Measurements from ENCODE around the gene ZFP36. TPM values are rescaled to one million over a fixed set of nuclear protein-coding genes. Genes with fewer than 3 reads are reported as not detected.
A peak's percentile ranks its signal among the peaks of the same experiment; 100 is the strongest.

The ZFP36 gene
- polyA plus RNA-seq, 2 of the 4 experiments (the other 2 are of a cell fraction), result 22.1 to 29.1 TPM

DNA sequence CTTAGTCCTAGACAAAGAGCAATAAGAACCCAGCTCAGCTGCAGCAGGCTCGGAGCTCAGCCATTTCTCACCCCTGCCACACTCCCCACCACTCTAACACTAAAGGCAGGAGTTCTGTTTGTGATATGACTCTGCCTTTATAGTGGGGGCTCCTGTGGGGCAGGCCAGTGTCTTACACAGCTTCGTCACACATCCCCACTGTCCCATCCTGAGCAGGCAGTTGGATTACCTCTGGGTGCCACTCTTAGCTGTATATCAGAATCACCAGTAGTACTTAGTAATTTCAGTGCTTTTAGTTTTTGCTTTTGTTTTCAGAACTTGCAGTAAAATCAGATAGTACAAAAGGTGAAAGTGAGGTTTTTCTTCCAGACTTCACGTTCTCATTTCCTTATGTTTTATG is 47.6 kb upstream of the ZFP36 start:
- POLR2A ChIA-PET, result interaction anchor here (0.6 to 1.0 kb wide), 2 partner anchors 8 to 17 kb away, joined by 3 to 5 read pairs; partner anchors contain the start of gene SAMD4B
- ATAC-seq, result no peak
- H3K9me3 ChIP-seq, result no peaks in the 10 kb centered on the region
- TF ChIP-seq, protein P1, sequence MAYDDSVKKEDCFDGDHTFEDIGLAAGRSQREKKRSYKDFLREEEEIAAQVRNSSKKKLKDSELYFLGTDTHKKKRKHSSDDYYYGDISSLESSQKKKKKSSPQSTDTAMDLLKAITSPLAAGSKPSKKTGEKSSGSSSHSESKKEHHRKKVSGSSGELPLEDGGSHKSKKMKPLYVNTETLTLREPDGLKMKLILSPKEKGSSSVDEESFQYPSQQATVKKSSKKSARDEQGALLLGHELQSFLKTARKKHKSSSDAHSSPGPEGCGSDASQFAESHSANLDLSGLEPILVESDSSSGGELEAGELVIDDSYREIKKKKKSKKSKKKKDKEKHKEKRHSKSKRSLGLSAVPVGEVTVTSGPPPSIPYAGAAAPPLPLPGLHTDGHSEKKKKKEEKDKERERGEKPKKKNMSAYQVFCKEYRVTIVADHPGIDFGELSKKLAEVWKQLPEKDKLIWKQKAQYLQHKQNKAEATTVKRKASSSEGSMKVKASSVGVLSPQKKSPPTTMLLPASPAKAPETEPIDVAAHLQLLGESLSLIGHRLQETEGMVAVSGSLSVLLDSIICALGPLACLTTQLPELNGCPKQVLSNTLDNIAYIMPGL (CRISPR knock-in tag; IDR thresholded peaks at IDR 0.05; ENCODE audit: borderline replicate concordance), result no peak
- TF ChIP-seq EHF (CRISPR knock-in tag; IDR thresholded peaks at IDR 0.05) (no peak), ZSCAN20 (CRISPR knock-in tag; IDR thresholded peaks at IDR 0.05) (no peak), RCOR1 (IDR thresholded peaks at IDR 0.05; ENCODE audit: low read depth, low read length) (no peak), HOXB13 (CRISPR knock-in tag; IDR thresholded peaks at IDR 0.05; ENCODE audit: low read depth) (no peak), POLR2A (IDR thresholded peaks at IDR 0.05; ENCODE audit: low read length) (no peak)
- TF ChIP-seq, protein P2, sequence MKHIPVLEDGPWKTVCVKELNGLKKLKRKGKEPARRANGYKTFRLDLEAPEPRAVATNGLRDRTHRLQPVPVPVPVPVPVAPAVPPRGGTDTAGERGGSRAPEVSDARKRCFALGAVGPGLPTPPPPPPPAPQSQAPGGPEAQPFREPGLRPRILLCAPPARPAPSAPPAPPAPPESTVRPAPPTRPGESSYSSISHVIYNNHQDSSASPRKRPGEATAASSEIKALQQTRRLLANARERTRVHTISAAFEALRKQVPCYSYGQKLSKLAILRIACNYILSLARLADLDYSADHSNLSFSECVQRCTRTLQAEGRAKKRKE (CRISPR knock-in tag; IDR thresholded peaks at IDR 0.05; ENCODE audit: low read depth), result no peak
- no peak overlapping the region for H3K27ac ChIP-seq
- no peak overlapping the region for H3K4me2 ChIP-seq
- CTCF ChIA-PET, result interaction anchor here (0.8 to 4.2 kb wide), 10 partner anchors 8 to 307 kb away, joined by 3 to 18 read pairs (median 4); partner anchors contain the start of gene PLEKHG2
- no peak overlapping the region for H3K4me3 ChIP-seq
- no peak for DNase-seq (ENCODE audit: low read depth in 1 of 2, low spot score in 1 of 2)
- no peak for FAIRE-seq
- no peaks in the 10 kb centered on the region for H3K4me1 ChIP-seq
- WGBS (ENCODE audit: missing lambda C conversion rate), result 93% methylated on average over 3 of the region's 3 CpGs

DNA sequence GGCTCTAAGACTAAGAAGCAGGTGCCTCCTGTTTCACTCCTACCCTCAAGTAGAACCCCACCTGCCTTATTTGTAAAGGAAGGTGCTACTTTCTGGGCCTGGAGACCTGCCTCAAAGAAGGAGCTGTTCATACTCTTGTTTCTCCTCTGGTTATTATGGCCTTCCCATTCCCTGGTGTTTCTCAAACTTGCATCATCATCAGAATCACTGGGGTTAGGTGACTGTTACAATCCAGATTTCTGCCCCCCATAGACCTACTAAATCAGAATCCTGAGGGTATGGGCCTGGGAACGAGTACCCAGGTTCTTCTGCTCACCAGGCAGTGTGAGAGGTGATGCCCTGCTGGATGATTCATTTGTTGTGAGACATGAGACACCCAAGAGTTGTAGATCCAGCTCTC is 46.0 kb upstream of the ZFP36 start:
- H3K9me3 ChIP-seq, result no peaks in the 10 kb centered on the region
- CTCF ChIA-PET, result interaction anchor here (1.6 to 4.2 kb wide), 5 partner anchors 9 to 37 kb away, joined by 8 to 19 read pairs (median 11); no protein-coding TSS in a partner anchor
- no peak overlapping the region for H3K27ac ChIP-seq
- FAIRE-seq (no peak), DNase-seq (ENCODE audit: low read depth in 1 of 2, low spot score in 1 of 2) (no peak), ATAC-seq (no peak)
- no peak overlapping the region for H3K4me3 ChIP-seq
- no peak for TF ChIP-seq ZNF302 (CRISPR knock-in tag; IDR thresholded peaks at IDR 0.05)
- TF ChIP-seq POLR2AphosphoS2 (conservative IDR thresholded peaks at IDR 0.05; ENCODE audit: low read length), result no peak
- TF ChIP-seq RNF2 (IDR thresholded peaks at IDR 0.05; ENCODE audit: borderline replicate concordance, low read depth), result no peak
- TF ChIP-seq ESRRA (IDR thresholded peaks at IDR 0.05; ENCODE audit: borderline replicate concordance, low read length), result 0 out of 2 replicates have a peak, but pooled peaks have one; percentile 2
- TF ChIP-seq MAFK (IDR thresholded peaks at IDR 0.05; ENCODE audit: partially characterized antibody), result peak; percentile 62
- TF ChIP-seq TP53 (CRISPR knock-in tag; IDR thresholded peaks at IDR 0.05), result no peak
- TF ChIP-seq EP300 (IDR thresholded peaks at IDR 0.05), result no peak
- no peak for TF ChIP-seq JUN (IDR thresholded peaks at IDR 0.05)
- POLR2A ChIA-PET, result interaction anchor here (0.6 kb wide), 1 partner anchor 59 kb away, joined by 3 read pairs; no protein-coding TSS in a partner anchor
- WGBS (ENCODE audit: missing lambda C conversion rate), result 78% methylated on average over 1 of the region's 1 CpG
- H3K4me1 ChIP-seq, result no peaks in the 10 kb centered on the region
- no peak overlapping the region for H3K4me2 ChIP-seq

DNA sequence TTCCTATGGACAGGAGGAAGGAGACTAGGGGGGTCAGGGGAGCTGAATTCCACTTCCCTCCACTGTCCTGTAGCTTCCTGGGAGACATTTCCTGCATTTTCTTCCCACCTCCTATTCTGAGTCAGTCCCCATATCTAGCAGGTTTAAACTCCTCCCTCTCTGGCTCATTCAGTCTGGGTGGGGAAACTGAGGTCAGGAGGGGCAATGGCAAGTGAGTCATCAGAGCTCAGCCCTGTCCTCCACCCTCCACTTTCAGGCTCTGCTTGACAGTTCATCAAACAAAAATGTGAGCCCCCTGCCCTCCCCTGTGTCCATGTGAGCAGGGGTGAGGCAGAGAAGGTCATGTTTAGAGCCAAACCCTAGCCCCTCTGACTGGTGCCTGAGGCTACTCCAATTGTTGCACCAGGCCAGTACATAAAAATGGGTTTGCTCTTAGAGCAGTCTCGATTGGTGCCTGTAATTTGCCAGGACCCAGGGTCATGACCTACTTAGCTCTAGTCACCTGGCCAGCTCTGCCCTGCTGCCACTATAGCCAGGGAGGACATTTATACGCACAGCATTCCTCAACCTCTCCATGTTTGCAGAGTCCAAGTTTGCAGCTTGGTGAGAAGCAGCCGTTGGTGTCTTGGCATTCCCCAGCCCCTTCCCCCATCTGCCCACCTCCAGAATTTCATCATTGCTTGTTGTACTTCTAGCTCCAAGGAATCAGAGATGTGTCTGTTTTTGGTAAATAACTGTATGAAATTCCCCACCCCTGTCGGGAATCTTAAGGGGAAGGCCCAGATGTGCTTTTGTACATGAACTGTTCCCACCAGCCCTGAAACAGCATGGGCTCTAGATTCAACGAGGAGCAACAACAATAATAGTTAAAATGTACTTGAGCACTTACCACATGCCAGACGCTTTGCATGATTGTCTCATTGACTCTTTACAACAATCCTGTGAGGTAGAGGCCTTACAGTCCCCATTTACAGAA is 43.7 kb upstream of the ZFP36 start:
- FAIRE-seq (no peak), ATAC-seq (peak; percentile 3 to 10; a peak in 2 of 6 replicates), DNase-seq (ENCODE audit: low read depth in 1 of 2, low spot score in 1 of 2) (no peak)
- POLR2A ChIA-PET, result interaction anchor here (0.5 to 2.1 kb wide), 4 partner anchors 28 to 374 kb away, joined by 3 to 9 read pairs (median 6); partner anchors contain the start of genes MED29, PAF1 and ZFP36
- H3K9me3 ChIP-seq, result no peaks in the 10 kb centered on the region
- TF ChIP-seq, protein P3, sequence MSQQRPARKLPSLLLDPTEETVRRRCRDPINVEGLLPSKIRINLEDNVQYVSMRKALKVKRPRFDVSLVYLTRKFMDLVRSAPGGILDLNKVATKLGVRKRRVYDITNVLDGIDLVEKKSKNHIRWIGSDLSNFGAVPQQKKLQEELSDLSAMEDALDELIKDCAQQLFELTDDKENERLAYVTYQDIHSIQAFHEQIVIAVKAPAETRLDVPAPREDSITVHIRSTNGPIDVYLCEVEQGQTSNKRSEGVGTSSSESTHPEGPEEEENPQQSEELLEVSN (IDR thresholded peaks at IDR 0.05; ENCODE audit: borderline replicate concordance, low read depth), result no peak
- no peak for TF ChIP-seq HDAC2 (IDR thresholded peaks at IDR 0.05)
- no peak for TF ChIP-seq RFX5 (IDR thresholded peaks at IDR 0.05)
- CTCF ChIA-PET, result interaction anchor here (0.6 to 4.2 kb wide), 15 partner anchors 10 to 344 kb away, joined by 3 to 19 read pairs (median 7); partner anchors contain the start of genes PLEKHG2 and SAMD4B
- no peaks in the 10 kb centered on the region for H3K4me1 ChIP-seq
- H3K4me3 ChIP-seq, result no peak overlapping the region
- H3K4me2 ChIP-seq, result no peak overlapping the region
- H3K27ac ChIP-seq, result no peak overlapping the region
- 68% methylated on average over 6 of the region's 6 CpGs for WGBS (ENCODE audit: missing lambda C conversion rate)
